ENCODE results near the gene TRAPPC2.
"Not testable (repeated sequence)": the region's sequence is repeated elsewhere in the genome, so short reads cannot be mapped to it uniquely, and the experiment has no call there.

Gene TRAPPC2

DNA sequence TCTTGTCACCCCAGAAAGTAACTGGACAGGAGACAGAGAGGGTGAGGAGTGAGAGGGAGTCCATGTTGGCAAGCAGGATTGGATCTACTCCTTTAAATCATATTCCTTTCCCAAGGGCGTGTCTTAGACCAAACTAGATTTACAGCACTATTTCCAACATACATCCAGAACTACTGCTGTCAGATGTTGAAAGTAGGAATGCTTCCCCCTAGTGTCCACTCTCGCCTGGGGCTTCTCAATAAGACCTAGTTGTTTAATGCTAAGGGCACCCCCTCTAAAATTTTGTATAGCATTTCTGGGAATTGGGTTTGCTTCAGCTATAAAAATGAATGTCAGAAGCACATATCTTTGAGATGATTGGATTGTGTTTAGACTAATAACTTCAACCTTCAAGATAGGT is 13.4 kb upstream of the TRAPPC2 start:
- no peak for DNase-seq (ENCODE audit: low read depth, low spot score)

DNA sequence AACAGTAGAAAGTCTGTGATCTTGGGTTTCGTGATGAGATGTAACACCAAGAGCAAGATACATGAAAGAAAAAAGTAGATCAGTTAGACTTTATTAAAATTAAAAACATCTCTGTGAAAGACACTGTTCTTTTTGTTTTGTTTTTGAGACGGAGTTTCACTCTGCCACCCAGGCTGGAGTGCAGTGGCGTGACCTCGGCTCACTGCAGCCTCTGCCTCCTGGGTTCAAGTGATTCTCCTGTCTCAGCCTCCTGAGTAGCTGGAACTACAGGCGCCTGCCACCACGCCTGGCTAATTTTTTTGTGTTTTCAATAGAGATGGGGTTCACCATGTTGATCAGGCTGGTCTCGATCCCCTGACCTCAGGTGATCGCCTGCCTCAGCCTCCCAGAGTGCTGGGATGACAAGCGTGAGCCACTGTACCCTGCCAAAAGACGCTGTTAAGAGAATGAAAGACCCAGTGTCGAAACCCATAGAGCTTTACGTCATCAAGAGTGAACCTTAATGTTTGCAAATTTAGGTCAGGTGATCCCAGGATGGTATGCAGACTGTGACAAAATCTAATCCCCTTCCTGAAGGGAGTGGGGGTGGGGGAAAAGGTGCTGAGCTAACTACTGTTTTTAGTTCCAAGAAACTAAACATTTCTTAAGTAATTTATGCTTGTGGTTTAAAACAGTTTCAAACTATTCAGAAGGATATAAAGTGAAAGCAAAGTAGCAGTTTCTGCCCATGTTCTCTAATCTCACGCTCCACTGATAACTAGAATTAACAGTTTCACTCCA is 8.2 kb upstream of the TRAPPC2 start:
- no peak for DNase-seq (ENCODE audit: low read depth, low spot score)

DNA sequence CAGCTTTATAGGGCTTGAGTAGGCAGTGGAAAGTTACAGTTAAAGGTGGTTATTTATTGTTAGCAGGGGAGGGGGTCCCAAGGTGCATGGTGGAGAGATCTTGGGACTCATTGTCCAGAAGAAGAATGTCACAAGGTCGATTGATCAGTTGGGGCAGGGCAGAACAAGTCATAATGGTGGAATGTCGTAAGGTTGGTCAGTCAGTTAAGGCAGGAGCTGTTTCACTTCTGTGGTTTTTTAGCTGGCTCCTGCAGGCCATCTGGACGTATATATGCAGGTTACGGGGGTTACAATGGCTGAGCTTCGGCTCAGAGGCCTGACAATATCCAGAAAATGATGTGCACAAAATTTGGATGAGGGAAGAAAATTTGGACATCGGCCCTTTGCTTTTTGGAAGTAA is 7.3 kb upstream of the TRAPPC2 start:
- DNase-seq (ENCODE audit: low read depth, low spot score), result no peak

DNA sequence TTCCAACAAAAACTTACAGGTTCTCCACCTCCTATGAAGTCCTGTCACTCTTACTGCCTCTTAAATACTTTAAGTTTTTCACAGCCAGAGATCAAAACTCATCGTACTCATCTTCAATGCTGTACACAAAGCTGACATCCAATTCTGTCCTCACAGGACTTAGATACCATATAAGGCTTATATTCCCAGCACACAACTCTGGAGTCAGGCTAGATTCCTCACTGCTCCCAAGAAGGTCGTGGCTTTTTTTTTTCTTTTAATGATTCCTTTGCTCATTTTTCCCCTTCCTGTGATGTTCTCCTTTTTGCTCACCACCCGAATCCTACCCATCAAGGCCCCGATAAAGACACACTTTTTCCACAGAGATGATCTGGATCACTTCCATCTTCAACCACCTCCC is 914 bp downstream of the TRAPPC2 start:
- DNase-seq (ENCODE audit: low read depth, low spot score), result no peak

DNA sequence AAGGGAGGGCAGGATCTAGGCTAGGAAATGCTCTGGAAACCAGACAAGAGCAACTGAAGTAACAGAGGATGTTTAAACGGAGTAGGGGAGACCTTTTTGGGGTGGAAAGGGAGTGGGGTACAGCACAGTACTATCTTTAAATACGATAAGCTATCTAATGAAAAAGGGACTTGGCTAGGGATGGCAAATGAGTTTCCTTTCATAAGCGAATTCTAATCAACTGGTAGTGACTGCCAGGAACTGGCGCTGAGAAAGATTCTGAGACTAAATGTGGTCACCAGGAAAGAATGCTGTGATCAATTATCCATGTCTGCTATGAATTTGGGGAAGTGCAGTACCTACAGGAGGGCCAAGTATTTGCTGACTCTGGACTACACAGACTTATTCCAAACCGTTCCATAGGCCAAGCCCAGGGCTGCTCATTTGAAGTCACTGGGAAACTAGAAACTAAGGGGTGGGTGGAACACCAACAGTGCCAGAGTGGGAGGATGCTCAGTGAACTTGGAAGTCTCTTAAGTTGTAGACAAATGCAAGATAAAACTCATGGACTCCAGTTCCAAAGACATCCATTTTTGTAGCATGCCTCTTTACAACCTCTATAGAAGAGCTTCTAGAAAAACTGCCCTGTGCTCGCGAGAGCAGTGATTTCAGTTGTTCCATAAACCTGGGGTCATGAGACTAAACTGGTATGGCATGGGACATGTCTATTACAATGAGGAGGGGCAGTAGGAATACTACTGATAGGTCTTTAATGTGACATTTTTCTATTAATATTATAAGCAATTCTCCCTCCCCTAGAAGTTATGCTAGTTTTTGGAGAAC is 2.0 kb downstream of the TRAPPC2 start:
- DNase-seq (ENCODE audit: low read depth, low spot score), result no peak

DNA sequence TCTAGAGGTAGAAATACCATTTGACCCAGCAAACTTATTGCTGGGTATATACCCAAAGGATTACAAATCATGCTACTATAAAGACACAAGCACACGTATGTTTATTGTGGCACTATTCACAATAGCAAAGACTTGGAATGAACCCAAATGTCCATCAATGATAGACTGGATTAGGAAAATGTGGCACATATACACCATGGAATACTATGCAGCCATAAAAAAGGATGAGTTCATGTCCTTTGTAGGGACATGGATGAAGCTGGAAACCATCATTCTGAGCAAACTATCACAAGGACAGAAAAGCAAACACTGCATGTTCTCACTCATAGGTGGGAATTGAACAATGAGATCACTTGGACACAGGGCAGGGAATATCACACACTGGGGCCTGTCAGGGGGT is 3.9 kb downstream of the TRAPPC2 start:
- not testable (repeated sequence) for DNase-seq (ENCODE audit: low read depth, low spot score)

DNA sequence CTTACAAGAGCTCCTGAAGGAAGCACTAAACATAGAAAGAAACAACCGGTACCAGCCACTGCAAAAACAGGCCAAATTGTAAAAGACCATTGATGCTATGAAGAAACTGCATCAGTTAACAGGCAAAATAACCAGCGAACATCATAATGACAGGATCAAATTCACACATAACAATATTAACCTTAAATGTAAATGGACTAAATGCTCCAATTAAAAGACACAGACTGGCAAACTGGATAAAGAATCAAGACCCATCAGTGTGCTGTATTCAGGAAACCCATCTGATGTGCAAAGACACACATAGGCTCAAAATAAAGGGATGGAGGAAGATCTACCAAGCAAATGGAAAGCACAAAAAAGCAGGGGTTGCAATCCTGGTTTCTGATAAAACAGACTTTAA is 7.8 kb downstream of the TRAPPC2 start:
- DNase-seq (ENCODE audit: low read depth, low spot score), result not testable (repeated sequence)

DNA sequence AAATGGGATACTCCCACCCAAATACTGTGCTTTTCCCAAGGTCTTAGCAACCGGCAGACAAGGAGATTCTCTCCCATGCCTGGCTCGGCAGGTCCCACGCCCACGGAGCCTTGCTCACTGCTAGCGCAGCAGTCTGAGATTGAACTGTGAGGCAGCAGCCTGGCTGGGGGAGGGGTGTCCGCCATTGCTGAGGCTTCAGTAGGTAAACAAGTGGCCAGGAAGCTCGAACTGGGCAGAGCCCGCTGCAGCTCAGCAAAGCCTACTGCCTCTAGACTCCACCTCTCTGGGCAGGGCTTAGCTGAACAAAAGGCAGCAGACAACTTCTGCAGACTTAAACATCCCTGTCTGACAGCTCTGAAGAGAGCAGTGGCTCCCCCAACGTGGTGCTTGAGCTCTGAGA is 9.5 kb downstream of the TRAPPC2 start:
- DNase-seq (ENCODE audit: low read depth, low spot score), result not testable (repeated sequence)

DNA sequence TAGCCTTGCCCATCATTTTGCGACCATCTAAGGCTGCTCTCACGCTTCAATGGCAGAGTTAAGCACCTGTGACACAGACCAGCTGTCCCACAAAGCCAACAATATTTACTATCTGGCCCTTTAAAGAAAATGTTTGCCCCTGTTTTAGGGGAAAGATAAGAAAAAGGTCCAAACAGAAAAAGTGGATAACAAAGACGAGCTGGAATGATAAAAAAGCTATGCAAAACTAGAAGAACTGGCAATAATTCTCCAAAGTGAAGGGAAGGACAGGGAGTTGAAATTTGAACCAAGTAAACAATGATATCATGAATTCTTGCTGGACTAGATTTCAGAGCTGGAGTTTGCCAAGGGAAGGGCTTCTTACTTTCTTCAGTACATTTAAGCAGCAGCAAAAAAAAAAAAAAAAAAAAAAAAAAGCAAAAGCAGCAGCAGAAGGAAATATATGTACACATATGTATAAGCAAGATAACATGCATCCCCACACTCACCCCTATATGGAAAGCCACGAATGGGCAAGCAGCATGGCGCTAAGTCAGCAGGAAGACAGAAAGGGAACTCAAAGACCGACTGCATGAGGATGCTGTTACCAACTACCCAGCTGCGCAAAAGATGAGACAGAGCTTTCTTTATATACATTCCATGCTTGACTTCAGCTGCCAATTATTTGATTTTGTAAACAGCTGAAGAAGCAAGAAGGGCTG is 12.5 kb downstream of the TRAPPC2 start:
- DNase-seq (ENCODE audit: low read depth, low spot score), result no peak

DNA sequence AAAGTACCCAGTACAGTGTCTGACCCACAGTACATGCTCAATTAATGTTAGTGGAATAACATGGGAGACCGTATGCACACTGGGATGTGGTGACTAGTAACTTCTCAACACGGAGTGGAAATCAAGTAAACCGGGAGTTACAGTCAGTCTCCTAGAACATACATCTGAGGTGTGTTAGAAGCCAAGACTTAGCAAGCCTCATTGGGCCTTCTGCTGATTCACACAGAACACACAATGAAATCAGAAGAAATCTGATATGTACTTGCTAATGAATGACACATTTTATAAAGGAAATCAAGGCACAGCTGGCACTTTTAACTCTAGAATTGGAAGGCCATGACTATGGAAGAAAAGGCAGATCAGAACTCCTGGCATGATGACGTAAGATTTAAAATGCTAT is 13.0 kb downstream of the TRAPPC2 start:
- no peak for DNase-seq (ENCODE audit: low read depth, low spot score)

DNA sequence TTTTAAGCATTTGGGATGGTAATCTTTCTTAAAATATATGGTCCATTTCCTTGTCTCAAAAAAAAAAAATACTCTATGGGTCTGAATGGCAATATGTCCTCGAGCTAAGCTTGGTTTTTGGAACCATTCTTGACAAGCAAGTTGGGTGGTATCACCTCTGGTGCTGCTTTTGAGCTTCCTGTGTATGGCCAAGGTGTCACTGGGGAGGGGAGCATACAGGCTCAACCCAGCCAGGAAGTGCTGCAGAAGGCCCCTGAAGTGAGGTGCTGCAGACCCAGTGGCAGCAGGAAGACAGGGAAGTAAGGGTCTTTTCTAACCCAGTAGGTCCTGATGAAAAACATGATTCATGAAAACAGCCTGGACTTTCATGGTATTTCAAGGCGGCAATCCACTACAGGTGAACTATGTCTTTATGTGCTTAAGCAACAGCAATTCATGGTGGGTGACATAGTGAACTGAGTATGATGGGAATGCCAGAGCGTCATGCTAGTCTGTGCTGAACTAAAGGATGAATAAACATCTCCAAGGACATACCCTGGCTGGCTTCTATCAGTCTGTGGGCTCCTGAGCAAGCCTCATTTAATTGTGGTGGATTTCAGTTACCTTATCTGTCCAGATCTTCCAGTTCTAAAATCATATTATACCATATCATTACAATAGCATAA is 15.1 kb downstream of the TRAPPC2 start:
- no peak for DNase-seq (ENCODE audit: low read depth, low spot score)

DNA sequence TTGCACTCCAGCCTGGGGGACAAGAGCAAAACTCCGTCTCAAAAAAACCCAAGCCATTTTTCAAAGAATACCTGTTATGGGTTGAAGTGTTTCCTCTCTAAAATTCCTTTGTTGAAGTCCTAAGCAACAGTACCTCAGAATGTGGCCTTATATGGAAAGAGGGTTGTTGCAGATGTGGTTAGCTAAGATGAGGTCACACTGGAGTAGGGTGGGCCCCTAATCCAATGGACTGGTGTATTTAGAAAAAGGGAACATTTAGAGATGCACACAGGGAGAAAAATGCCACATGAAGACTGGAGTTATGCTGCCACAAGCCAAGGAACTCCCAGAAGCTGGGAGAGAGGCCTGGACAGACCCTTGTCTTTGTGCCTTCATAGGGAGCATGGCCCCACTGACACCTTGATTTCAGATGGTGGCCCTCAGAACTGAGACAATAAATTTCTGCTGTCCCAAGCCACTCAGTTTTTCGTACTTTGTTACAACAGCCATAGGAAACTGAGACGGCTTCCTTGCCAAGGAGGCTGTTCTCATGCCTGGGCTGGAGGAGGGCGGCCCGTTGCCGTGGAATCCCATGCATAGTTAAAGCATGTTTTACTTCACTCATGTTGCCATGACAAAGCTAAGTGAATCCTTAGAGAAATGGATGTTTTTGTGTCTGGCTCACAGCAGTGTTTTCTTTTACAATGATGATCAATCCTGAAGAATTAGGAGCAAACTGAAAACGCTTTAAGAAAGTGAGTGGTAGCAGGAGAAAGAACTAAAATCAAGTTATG is 16.5 kb downstream of the TRAPPC2 start:
- no peak for DNase-seq (ENCODE audit: low read depth, low spot score)

DNA sequence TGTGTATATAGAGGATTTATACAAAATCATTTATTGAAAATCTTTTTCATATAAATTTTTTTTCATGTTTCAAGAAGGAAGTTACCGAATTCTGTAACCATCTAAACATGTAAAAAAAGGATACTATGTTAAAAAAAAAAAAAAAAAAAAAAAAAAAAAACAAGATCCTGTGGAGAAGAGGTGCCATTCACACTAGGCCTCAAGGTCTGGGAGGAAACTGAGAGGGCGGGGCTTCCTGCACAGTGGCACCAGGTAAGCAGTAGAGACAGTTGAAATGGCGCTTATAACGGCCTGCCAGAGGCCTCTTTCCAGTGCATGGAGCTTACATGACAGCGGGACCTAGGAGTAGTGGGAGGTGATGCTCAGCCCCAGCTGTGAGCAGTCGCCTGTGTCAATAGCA is 17.5 kb downstream of the TRAPPC2 start:
- DNase-seq (ENCODE audit: low read depth, low spot score), result no peak

DNA sequence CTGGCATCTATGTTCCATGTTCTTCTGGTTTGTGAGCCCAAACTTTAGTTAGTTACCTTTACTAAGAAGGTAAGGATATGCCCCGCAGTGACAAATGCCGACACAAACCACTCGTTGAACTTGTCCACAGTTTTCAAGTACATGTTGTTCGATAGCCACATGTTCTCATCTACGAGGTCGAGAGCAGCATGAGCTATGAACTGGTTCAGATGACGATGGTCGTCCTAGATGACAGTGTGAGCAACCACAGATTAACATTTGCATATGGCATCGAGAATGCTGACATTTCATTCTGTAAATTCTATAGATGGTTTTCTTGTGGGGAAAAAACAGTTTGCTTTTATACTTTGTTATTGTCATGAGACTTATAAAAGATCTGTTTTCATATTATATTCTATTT is 18.0 kb downstream of the TRAPPC2 start:
- DNase-seq (ENCODE audit: low read depth, low spot score), result no peak

DNA sequence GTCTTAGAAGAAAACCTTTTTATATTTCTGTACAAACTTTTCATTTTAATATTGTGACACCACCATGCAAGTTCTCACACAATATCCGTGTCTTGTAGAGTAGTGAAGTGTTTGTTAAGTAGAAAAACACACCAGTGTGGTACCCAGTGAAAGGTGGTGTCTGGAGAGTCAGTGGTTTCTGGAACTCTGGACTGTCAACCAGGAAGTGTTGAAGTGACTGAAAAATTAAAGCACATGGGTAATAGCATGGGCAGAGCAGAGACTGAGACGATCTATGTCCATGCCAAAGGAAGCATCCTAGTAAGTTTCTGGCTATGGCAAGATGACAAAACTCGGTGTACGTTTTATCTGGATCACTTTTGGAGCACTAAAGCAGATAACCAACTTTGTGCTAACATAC is 23.3 kb downstream of the TRAPPC2 start:
- no peak for DNase-seq (ENCODE audit: low read depth, low spot score)

DNA sequence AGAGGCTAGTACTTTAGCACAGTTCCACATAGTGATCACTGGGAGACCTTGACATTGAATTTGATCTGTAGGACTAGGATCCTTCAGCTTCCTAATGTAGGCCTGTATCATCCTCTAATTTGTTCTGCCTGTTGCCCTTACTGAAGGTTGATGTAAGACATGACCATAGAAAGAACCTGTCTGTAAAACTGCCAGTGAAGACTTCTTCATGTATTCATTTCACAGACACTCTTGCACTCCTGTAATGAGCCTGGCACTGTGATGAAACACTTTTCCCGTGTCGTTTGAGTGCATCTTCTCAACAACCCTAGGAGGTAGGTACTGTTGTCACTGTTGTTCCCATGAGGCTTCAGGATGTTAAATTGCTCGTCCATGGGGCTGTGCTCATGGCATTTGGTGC is 30.8 kb downstream of the TRAPPC2 start:
- no peak for DNase-seq (ENCODE audit: low read depth, low spot score)

DNA sequence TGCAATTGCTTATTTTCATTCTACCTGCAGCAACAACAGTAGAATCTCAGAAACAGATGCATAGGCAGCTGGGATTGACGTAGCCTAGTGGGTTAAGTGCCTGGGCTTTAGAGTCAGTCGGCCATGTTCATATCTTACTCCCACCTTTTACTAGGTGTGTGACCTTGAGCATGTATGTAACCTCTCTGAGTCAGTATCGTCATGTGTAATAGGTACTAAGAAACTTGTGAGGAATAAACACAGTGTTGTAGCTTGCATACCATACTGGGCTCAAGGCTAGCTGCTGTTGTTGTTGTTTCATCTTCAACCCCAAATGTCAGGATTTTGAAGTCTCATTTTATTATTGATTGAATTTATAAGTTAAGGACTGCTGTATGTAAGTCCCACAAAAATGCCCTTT is 31.3 kb downstream of the TRAPPC2 start:
- DNase-seq (ENCODE audit: low read depth, low spot score), result no peak

DNA sequence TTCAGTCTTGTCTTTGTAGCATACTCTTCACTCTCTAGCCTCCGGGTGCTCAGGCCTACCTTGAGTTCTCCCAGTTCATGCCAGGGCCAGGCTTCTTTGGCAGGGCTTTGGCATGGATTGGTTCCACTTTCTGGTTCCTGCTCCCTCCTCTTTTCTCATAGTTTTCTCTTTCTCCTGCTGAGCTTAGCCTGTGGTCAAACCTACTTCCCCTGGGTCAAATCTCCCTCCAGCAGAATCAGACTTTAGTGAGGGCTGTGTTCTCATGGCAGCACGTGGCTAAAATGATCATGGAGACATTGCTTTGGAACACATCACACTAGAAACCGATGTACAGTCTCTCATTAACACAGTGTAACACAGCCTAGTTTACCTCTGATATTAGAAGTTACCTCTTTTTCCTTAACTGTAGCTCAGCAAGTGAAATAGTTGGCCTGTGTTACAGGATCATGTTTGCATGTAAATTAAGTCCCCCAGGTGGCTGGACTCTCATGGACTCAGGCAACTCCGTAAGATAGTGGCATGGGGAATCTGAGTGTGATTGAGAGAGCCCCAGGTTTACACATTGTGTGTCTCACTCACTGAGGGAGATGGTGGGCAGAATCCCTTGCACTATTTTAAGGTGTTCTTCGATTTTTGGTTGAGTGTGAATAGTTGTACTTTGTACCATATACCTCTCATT is 32.2 kb downstream of the TRAPPC2 start:
- DNase-seq (ENCODE audit: low read depth, low spot score), result no peak

DNA sequence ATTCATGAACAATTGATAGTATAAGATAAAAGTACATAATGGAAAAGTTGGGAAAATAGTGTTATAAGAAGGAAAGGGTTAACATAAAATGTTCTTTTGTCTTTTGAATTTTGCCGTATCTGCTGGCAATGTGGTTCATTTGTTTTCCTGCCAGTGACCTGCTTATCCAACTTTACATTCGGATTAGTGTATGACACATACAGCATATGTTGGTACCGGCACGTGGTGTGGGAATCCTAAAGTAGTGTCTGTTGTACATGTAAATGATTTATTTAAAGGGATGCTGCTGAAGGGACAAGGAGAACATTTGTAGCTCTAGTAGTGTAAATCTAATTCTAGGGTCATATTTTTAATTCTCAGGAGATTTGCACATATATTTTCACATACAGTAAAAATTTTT is 34.0 kb downstream of the TRAPPC2 start:
- DNase-seq (ENCODE audit: low read depth, low spot score), result no peak

DNA sequence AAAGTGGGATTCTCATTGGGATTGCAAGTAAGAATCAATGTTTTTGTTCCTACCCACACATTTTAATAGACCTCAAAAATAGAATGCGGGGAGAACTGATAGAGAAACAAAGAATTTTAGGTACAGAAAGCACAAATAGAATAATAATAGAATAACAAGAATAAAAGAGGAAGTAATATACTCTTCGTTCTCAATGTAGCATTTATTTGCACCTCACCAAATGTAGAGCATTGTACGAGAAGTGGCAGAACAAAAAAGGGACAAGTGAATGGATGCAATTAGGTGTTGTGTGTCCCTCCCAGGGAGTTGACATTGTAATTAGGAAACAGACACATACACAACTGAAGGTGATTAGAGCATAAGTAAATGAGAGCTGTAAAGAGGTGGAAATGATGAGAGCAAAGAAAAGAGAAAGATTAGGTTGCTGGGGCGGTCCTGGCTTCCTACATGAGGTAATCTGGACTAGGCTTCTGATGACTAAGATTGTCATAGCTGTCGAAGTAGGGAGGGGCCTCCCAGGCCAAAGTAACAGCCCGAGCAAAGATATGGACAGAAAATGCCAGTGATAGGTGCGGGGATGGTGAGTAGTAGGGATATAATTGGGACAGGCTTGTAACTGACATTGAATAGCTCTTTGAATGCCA is 35.1 kb downstream of the TRAPPC2 start:
- DNase-seq (ENCODE audit: low read depth, low spot score), result no peak
